Neural progenitor cell (in vitro differentiated cells): Measurements from ENCODE around the gene MAPK10.

ENCODE experiments used
- CTCF ChIP-seq: fragments of 200-600 bp; sonication (generic); IDR thresholded peaks from 2 replicates; pipeline ENCODE4 v1.5.1; 2017; ENCODE audit warnings: antibody characterized with exemption, mild to moderate bottlenecking
- EZH2phosphoT487 ChIP-seq: fragments of 200-600 bp; sonication (generic); IDR thresholded peaks from 2 replicates; pipeline ENCODE4 v1.6.1; 2017; ENCODE audit warnings: antibody characterized with exemption

- TF ChIP-seq CTCF (no peak), EZH2phosphoT487 (no peak)
These were observed 403.4 kb downstream of the MAPK10 start for GRCh38 chr4:85956293-85956945.
